GM08714 (cell line): Measurements from ENCODE around the gene PNKD.
"Not testable (repeated sequence)": the region's sequence is repeated elsewhere in the genome, so short reads cannot be mapped to it uniquely, and the experiment has no call there.

ENCODE experiments used
- H3K4me3 ChIP-seq: fragments of 200-500 bp; sonication (Bioruptor generic); 2 replicates; pipeline ENCODE4 v1.5.1; 2014; ENCODE audit warnings: mild to moderate bottlenecking, low read length, inconsistent platforms
- ZNF274 ChIP-seq: IDR thresholded peaks from 2 replicates; pipeline ENCODE4 v1.6.1; 2012; ENCODE audit warnings: mild to moderate bottlenecking, low read depth, low read length

PNKD gene

DNA sequence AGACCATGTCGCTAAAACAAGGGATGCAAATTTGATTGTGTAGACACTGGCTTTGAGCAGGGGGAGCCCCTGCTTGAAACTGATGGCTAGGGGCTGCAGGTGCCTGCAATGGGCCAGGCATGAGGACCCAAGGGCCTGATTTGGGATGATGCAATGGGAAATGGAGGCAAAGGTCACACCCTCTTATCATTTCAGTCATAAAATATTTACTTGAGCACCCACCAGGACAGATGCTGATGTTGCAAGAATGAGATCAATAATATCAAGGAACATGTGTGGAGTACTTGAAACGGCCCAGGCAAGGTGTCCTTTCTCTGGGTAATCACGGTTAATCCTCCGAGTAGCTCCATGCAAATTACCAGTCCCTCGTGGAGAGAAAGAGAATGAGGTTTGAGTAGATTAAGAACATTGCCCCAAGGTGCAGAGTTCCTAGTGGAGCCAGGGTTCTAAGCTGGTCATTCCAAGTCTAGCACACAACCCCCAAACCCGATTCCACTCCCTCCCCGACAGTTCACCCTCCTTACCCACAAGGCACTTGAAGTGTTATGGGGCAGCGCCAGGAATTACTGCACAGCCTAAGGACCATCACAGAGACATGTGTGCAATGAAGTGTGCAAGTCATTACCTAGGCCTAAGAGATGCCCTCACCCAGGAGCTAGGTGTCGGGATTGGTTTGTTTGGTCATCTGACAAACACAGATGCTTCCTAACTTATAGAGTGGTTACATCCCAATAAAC lies 36.0 kb downstream of the PNKD start:
- no peak for TF ChIP-seq ZNF274

DNA sequence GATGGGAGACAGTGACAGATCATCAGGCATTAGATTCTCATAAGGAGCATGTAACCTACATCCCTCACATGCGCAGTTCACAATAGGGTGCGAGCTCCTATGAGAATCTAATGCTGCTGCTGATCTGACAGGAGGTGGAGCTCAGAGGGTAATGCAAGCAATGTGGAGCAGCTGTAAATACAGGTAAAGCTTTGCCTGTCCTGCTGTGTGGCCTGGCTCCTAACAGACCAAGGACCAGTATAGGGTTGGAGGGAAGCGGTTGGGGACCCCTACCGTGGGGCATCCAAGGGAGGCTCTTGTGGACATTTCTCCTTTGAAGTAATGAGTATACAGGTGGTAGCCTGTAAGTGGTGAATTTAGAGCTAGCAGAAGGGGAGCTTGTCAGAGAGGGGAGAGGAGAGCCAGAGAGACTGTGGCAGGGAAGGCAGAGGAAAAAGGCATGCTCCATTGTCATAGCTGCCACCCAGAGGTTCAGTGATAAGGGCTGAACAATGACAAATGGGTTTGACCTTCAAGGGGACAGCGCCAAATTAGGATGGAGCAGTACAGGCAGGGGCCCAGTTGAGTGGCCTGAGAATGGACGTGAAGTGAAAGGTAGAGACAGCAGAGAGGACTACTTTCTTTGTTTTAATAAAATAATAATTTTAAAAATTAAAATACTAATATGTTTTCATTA lies 37.2 kb downstream of the PNKD start:
- no peak overlapping the region for H3K4me3 ChIP-seq

More for the DNA sequence above, 36.0 kb downstream of the PNKD start:
- H3K4me3 ChIP-seq, result no peak overlapping the region

DNA sequence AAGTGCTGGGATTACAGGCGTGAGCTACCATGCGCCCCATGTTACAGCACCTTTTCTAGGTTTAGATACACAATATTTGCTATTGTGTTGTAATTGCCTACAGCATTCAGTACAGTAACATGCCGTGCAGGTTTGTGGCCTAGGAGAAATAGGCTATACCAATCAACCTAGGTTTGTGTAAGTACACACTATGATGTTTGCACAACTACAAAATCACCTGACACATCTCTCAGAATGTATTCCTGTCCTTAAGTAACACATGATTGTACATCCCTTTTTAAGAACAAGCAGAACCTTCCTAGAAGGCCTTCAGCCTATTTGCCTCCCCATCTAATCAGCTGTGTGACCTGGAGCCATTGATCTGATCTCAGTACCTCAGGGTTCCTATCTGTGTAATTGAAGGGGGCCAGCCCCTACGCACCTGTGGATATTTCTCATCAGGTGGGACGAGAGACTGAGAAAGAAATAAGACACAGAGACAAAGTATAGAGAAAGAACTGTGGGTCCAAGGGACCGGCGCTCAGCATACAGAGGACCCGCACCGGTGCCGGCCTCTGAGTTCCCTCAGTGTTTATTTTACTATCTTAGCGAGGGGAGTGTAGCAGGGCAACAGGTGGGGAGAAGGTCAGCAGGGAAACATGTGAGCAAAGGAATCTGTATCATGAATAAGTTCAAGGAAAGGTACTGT lies 40.7 kb downstream of the PNKD start:
- TF ChIP-seq ZNF274, result no peak
- no peak overlapping the region for H3K4me3 ChIP-seq

More for the DNA sequence above, 37.2 kb downstream of the PNKD start:
- TF ChIP-seq ZNF274, result no peak

DNA sequence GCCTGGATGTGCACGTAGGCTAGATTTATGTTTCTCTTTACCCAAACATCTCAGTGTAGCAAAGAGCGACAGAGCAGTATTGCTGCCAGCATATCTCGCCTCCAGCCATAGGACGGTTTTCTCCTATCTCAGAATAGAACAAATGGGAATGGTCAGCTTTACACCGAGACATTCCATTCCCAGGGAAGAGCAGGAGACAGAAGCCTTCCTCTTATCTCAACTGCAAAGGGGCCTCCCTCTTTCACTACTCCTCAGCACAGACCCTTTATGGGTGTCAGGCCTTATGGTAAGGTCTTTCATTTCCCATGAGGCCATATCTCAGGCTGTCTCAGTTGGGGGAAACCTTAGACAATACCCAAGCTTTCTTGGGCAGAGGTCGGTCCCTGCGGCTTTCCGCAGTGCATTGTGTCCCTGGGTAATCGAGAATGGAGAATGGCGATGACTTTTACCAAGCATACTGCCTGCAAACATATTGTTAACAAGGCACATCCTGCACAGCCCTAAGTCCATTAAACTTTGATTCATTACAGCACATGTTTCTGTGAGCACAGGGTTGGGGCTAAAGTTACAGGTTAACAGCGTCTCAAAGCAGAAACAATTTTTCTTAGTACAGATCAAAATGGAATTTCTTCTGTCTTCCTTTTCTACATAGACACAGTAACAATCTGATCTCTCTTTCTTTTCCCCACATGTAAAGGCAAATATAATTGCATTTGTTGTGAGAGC lies 41.4 kb downstream of the PNKD start:
- H3K4me3 ChIP-seq, result not testable (repeated sequence)

DNA sequence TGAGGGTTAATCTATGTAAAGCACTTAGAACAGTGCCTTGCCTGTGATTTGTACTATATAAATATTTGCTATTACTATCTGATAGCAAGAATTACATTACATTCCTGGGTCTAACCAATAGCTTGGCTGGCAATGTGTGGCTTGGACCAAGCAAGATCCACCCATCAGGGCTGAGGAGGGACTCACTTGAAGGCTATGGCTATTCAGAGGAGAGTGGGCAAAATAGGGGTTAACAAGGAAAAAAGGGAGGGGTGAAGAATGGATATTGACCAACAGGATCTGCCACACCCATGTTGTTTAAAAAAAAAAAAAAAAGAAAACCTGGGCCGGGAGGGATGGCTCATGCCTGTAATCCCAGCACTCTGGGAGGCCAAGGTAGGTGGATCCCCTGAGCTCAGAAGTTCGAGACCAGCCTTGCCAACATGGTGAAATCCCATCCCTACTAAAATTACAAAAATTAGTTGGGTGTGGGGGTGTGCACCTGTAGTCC lies 42.0 kb downstream of the PNKD start:
- no peak for TF ChIP-seq ZNF274
- H3K4me3 ChIP-seq, result no peak overlapping the region

DNA sequence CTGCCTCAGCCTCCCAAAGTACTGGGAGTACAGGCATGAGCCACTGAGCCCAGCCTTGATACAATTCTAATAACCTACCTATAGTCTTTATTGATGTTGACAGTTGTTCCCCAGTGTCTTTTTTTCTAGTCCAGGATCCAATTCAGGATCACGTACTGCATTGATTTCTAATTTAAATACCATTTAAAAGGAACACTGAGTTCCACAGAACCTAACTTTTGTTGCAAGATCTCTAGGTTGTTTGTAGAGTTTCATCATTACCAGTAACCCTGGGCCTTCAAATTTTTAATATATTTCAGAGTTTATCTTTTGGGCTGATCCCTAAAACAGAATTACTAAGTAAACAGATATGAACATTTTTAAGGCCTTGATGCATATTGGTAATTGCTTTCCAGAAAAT lies 43.0 kb downstream of the PNKD start:
- TF ChIP-seq ZNF274, result no peak
- no peak overlapping the region for H3K4me3 ChIP-seq

DNA sequence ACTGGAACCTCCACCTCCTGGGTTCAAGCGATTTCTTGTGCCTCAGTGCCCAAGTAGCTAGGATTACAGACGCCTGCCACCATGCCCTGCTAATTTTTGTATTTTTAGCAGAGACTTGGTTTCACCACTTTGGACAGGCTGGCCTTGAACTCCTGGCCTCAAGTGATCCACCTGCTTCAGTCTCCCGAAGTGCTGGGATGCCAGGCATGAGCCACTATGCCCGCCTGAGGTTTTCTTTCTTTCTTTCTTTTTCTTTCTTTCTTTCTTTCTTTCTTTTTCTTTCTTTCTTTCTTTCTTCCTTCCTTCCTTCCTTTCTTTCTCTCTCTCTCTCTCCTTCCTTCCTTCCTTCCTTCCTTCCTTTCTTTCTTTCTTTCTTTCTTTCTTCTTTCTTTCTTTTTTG lies 44.4 kb downstream of the PNKD start:
- H3K4me3 ChIP-seq, result not testable (repeated sequence)

DNA sequence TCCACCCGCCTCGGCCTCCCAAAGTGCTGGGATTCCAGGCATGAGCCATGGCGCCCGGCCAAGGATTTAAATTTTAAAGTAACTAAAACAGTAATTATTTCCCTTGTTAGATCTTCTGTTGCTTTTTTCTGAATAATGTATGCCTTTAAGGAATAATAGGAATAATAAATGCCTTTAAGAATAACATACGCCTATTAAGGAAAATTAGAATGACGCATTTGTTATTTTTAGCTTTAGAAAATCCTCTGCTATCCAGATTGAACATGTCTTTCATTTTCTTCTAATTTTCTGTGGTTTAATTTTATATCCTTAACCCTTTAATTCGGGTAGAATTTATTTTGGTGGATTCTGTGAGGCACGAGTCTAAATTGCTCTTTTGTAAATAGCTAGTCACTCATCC lies 45.1 kb downstream of the PNKD start:
- no peak for TF ChIP-seq ZNF274
- no peak overlapping the region for H3K4me3 ChIP-seq

DNA sequence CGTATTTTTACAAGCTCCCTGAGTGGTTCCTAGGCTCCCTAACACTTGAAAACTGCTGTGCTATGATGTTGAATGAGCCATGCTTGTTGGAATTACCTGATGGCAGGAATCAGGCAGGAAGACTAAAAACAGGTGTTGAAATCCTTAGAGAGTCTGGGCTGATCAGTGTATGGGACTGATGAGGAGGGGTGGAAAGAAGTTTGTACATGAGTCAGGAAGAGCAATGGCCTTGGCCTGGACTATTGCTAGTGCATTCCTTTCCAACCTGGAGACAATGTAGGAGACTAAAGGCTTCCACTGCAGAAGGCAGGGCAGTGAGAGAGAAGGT lies 46.9 kb downstream of the PNKD start:
- H3K4me3 ChIP-seq, result no peak overlapping the region
- TF ChIP-seq ZNF274, result no peak

DNA sequence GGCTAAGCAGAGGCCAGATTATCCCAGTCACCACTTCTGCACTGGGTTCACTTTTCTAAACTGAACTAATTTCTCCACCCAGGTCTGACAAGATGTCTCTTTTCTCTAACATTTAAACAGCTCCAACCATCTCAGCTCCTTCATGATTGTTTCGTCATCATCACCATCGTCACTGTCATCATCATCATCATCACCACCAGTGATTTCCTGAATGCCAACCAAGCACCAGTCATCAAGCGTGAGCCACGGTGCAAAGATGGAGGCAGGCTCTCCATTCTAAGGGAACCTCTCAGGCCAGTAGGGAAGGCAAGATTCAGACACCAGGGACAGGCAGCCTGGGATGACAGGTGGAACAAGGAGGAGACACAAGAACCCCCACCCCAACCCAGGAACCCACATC lies 47.5 kb downstream of the PNKD start:
- no peak for TF ChIP-seq ZNF274
- no peak overlapping the region for H3K4me3 ChIP-seq

DNA sequence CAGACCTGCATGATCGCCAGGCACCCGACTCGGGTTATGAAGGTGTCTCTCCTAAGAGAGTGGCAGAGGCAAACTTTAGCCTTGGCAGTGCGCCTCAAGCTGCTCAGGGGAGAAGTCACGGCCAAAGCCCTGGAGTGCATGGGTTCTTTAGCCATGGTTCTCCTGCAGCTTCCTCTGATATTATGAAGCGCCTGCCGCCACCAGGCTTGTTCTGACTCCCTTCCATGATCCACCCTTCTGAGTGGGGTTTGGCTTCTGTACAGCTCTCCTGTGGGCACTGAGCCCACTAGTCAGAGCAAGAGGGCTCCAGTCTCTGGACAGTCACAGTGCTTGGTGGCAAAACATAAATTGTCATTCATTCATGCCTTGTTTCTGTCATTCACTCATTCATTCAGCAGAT lies 47.9 kb downstream of the PNKD start:
- no peak for TF ChIP-seq ZNF274

DNA sequence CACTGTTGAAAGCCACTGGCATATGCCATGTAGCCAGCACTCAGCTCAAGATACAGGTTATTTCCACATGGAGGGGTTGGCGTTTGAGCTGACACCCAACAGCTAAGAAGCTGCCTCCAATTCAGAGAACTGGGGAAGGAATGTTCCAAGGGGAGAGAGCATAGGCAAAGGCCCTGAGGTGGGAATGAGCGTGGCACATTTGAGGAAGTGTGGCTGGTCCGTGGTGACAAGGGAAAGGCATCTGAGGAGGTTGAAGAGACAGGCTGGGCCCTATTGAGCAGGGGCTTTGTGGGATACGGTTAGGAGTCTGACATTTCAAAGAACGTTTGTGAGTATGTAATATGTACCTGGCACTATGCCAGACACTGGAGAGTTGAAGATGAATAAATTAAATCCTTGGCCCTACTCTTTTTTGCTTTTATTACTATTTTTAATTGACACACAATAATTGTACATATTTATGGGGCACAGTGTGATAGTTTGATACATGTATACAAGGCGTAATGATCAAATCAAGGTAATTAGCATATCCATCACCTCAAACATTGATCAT lies 49.6 kb downstream of the PNKD start:
- no peak overlapping the region for H3K4me3 ChIP-seq
- TF ChIP-seq ZNF274, result no peak

More for the DNA sequence above, 47.9 kb downstream of the PNKD start:
- no peak overlapping the region for H3K4me3 ChIP-seq

DNA sequence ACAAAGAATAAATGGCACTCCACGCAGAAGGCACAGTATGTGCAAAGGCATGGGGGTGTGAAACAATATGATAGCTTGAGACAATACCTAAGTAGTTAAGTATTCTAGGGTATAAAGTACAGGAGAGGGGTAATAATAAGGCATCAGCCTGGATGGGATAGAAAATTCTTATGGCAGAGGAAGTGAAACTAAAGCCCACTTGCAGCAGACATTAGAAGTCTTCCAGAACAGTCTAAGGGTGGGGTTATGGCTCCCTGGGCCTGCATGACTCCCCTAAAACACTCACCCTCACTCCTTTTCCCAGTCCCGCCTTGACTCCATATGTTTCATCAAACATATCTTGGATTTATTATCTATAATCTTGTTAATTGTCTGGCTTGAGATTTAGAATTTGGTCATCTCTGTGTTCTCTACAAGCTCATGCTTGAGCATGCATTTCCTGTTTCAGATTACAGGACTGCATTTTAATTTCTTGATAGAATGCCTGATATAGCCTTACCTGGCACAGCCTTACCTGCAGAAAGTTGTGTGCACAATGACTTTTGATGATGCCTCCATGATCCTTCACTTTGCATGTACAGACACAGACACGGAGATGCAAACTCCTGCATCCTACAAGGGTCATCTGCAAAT lies 50.5 kb downstream of the PNKD start:
- TF ChIP-seq ZNF274, result no peak

More for the DNA sequence above, 50.5 kb downstream of the PNKD start:
- no peak overlapping the region for H3K4me3 ChIP-seq
